ENCODE results near the gene CHRNB2.

DNA sequence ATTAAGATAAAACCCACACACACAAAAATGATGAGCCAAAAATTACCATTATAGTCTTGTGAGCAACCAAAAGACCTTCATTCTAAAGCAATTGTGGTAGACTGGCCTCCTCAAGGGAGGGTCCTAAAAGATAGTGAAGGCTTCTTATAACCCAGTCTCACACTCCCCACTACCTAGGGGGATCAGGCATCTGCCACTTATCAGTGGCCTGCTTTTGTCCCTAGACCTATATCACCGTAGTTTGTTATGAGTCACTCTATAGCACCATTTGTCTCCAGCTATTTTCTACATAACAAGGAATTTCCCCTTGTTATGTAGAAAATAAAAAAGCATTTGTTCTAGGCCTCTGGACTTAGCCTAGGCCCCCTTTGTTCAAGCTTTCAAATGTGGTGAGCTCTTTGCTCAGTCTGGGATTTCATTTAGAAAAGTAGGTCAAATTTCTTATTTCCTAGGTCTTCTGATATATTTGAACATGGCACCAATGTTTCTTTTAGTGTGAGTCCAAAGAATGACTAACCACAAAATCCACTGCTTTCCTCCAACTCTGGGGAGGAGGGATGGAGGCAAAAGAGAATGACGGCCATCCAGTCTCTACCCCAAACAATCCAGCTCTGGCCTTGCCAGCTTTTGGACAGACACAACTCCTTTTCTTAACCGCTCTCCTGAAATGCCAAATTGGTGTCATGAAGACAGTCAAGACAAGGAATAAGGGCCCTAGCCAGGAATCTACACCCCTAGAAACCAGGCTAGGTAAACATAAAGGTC, 31.5 kb downstream of the CHRNB2 start:
- TF ChIP-seq EZH2 (optimal IDR thresholded peaks at IDR 0.05; ENCODE audit: low read depth, low read length) (no peak), EZH2phosphoT487 (IDR thresholded peaks at IDR 0.05; ENCODE audit: low read length) (no peak)
- TF ChIP-seq, protein P1, sequence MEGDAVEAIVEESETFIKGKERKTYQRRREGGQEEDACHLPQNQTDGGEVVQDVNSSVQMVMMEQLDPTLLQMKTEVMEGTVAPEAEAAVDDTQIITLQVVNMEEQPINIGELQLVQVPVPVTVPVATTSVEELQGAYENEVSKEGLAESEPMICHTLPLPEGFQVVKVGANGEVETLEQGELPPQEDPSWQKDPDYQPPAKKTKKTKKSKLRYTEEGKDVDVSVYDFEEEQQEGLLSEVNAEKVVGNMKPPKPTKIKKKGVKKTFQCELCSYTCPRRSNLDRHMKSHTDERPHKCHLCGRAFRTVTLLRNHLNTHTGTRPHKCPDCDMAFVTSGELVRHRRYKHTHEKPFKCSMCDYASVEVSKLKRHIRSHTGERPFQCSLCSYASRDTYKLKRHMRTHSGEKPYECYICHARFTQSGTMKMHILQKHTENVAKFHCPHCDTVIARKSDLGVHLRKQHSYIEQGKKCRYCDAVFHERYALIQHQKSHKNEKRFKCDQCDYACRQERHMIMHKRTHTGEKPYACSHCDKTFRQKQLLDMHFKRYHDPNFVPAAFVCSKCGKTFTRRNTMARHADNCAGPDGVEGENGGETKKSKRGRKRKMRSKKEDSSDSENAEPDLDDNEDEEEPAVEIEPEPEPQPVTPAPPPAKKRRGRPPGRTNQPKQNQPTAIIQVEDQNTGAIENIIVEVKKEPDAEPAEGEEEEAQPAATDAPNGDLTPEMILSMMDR (IDR thresholded peaks at IDR 0.05; ENCODE audit: low read length) = no peak

Data from MM.1S (cell line).